EH (cell line): ENCODE measurements around the gene SLC8A1.

ENCODE experiments used
- DNase-seq: peaks from one replicate; pipeline ENCODE4 v3.0.0-alpha.2; 2015; ENCODE audit warnings: low read depth

Gene SLC8A1

GRCh38 chr2:40421631-40422297 lies 30.1 kb downstream of the SLC8A1 start:
- DNase-seq, result peak; percentile 26

GRCh38 chr2:40420478-40420877 lies 31.4 kb downstream of the SLC8A1 start:
- no peak for DNase-seq

- no peak for DNase-seq
Observed at GRCh38 chr2:40419364-40419762, 32.5 kb downstream of the SLC8A1 start.

GRCh38 chr2:40418614-40419363 lies 33.1 kb downstream of the SLC8A1 start:
- DNase-seq, result peak; percentile 32

- peak; percentile 64 for DNase-seq
Observed at GRCh38 chr2:40416486-40416885, 35.4 kb downstream of the SLC8A1 start.

GRCh38 chr2:40415391-40415790 lies 36.5 kb downstream of the SLC8A1 start:
- DNase-seq, result no peak

GRCh38 chr2:40412456-40412855 lies 39.4 kb downstream of the SLC8A1 start:
- peak; percentile 51 for DNase-seq

- no peak for DNase-seq
Observed at GRCh38 chr2:40410695-40411094, 41.2 kb downstream of the SLC8A1 start.

- DNase-seq, result no peak
Observed at GRCh38 chr2:40409734-40410133, 42.2 kb downstream of the SLC8A1 start.

GRCh38 chr2:40406485-40407289 lies 45.2 kb downstream of the SLC8A1 start:
- DNase-seq, result no peak

- DNase-seq, result peak; percentile 84
Observed at GRCh38 chr2:40405465-40405864, 46.4 kb downstream of the SLC8A1 start.

- no peak for DNase-seq
Observed at GRCh38 chr2:40404517-40404916, 47.4 kb downstream of the SLC8A1 start.

- peak; percentile 96 for DNase-seq
Observed at GRCh38 chr2:40403233-40403836, 48.6 kb downstream of the SLC8A1 start.

GRCh38 chr2:40401896-40402295 lies 50.0 kb downstream of the SLC8A1 start:
- DNase-seq, result peak; percentile 94

- peak; percentile 70 for DNase-seq
Observed at GRCh38 chr2:40400336-40400953, 51.4 kb downstream of the SLC8A1 start.

- no peak for DNase-seq
Observed at GRCh38 chr2:40397765-40398164, 54.1 kb downstream of the SLC8A1 start.

GRCh38 chr2:40396124-40396523 lies 55.8 kb downstream of the SLC8A1 start:
- no peak for DNase-seq

GRCh38 chr2:40395169-40396073 lies 56.5 kb downstream of the SLC8A1 start:
- DNase-seq, result peak; percentile 47

GRCh38 chr2:40394597-40394996 lies 57.3 kb downstream of the SLC8A1 start:
- DNase-seq, result peak; percentile 32

- DNase-seq, result no peak
Observed at GRCh38 chr2:40394031-40394430, 57.9 kb downstream of the SLC8A1 start.

- DNase-seq, result no peak
Observed at GRCh38 chr2:40388161-40388560, 63.7 kb downstream of the SLC8A1 start.
